ENCODE data around the gene UCHL5.

The UCHL5 gene

DNA sequence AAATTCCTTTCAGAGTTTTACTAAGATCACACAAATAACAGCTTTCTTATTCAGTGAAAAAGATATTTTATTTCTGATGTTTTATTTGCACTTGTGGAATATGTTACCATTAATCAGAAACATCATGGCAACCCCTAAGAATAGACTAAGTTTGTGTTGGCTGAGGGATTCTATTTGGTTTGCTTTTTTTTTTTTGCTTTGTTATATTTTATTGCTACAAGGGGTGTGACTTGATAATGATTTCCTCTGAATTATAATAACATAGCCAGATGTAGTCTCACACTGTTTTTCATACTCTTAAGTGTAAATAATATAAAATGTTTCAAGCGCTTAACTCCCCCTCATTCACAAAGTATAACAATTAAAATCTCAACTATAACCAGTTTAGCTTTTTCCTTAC, 26.1 kb upstream of the UCHL5 start:
- DNase-seq: no peak
- H3K27ac ChIP-seq: no peak overlapping the region
- in situ Hi-C loops (cut with HindIII; ENCODE audit: low pct_ligation_motif_present, low sequenced_read_pairs): no loop called here
- H3K27me3 ChIP-seq (replicated peaks): no peaks in the 10 kb centered on the region
- H3K4me3 ChIP-seq (ENCODE audit: low read depth, low read length): no peak overlapping the region
- H3K36me3 ChIP-seq (replicated peaks): peaks cover 23% of the 10 kb centered on the region
- TF ChIP-seq, protein P1, sequence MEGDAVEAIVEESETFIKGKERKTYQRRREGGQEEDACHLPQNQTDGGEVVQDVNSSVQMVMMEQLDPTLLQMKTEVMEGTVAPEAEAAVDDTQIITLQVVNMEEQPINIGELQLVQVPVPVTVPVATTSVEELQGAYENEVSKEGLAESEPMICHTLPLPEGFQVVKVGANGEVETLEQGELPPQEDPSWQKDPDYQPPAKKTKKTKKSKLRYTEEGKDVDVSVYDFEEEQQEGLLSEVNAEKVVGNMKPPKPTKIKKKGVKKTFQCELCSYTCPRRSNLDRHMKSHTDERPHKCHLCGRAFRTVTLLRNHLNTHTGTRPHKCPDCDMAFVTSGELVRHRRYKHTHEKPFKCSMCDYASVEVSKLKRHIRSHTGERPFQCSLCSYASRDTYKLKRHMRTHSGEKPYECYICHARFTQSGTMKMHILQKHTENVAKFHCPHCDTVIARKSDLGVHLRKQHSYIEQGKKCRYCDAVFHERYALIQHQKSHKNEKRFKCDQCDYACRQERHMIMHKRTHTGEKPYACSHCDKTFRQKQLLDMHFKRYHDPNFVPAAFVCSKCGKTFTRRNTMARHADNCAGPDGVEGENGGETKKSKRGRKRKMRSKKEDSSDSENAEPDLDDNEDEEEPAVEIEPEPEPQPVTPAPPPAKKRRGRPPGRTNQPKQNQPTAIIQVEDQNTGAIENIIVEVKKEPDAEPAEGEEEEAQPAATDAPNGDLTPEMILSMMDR (IDR thresholded peaks at IDR 0.05; ENCODE audit: low read depth, low read length, missing control alignments): no peak

DNA sequence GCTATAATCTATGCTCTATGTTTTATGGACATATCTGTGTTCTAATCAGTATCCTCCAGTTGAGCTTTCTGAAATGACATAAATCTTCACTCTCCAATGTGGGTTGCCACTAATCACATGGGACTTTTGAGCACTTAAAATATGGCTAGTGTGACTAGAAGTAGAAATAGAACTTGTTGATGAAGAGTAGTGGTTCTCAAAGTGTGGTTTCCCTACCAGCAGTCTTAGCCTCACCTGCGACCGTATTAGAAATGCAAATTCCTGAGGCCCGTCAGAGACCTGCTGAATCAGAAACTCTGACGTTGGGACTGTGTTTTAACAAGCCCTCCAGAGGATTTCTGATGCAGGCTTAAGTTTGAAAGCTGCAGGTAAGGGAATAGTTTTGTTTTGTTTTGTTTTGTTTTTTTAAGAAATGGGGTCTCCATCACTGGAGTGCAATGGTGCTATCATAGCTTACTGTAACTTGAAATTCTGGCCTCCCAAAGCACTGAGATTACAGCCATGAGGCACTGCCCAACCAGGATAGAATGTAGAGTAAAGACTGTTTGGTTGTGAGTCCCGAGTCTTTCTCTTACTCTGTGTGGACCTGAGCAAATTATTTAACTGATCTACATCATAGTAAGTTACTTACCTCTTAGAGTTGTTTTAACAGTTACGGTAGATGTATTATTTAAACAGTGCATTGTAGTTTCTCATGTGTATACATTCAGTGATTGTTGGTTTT, 24.4 kb upstream of the UCHL5 start:
- H3K27ac ChIP-seq: no peak overlapping the region
- H3K36me3 ChIP-seq (replicated peaks): peaks cover 34% of the 10 kb centered on the region
- TF ChIP-seq, protein P1 (IDR thresholded peaks at IDR 0.05; ENCODE audit: low read depth, low read length, missing control alignments): no peak
- in situ Hi-C loops (cut with HindIII; ENCODE audit: low pct_ligation_motif_present, low sequenced_read_pairs): no loop called here
- no peak for DNase-seq
- no peak overlapping the region for H3K4me3 ChIP-seq (ENCODE audit: low read depth, low read length)
- no peaks in the 10 kb centered on the region for H3K27me3 ChIP-seq (replicated peaks)

DNA sequence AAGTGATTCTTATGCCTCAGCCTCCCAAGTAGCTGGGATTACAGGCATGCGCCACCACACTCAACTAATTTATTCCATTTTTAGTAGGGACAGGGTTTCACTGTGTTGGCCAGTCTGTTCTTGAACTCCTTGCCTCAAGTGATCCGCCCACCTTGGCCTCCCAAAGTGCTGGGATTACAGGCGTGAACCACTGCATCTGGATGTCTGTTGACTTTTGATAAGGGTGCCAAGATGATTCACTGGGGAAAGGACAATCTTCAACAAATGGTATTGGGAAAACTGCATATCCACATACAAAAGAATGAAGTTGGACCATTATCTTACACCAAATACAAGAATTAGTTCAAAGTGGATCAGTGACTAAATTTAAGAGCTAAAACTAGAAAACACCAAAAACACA, 20.0 kb upstream of the UCHL5 start:
- in situ Hi-C loops (cut with HindIII; ENCODE audit: low pct_ligation_motif_present, low sequenced_read_pairs): no loop called here
- TF ChIP-seq, protein P1 (IDR thresholded peaks at IDR 0.05; ENCODE audit: low read depth, low read length, missing control alignments): no peak
- H3K27ac ChIP-seq: no peak overlapping the region
- peaks cover 43% of the 10 kb centered on the region for H3K36me3 ChIP-seq (replicated peaks)
- no peaks in the 10 kb centered on the region for H3K27me3 ChIP-seq (replicated peaks)
- peak; percentile 37 for DNase-seq
- no peak overlapping the region for H3K4me3 ChIP-seq (ENCODE audit: low read depth, low read length)

DNA sequence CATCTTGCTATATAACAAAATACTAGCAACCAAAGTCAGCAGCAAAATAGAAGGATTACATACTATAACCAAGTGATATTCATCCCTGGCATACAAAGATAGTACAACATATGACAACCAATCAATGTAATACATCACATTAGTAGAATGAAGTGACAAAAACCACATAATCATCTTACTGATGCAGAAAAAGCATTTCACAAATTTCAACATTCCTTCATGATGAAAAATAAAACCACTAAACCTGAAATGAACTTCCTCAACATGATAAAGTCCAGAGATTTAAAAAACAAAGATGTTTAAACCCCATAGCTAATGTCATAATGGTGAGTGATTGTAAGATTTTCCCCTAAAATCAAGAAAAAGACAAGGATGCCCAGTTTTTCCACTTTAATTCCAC, 18.8 kb upstream of the UCHL5 start:
- peaks cover 32% of the 10 kb centered on the region for H3K36me3 ChIP-seq (replicated peaks)
- DNase-seq: no peak
- H3K27ac ChIP-seq: peak overlapping the region; percentile 58

DNA sequence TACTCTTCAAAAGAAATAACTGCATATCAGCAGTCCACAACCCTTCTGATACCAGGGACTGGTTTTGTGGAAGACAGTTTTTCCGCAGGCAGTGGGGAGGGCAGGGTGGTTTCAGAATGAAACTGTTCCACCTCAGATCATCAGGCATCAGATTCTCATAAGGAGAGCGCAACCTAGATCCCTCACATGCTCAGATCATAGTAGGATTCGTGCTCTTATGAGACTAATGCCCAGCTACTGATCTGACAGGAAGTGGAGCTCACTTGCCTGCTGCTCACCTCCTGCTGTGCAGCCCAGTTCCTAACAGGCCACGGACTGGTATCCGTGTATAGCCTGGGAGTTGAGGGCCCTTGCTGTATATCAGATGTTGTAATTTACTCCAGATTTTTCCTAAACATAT, 11.8 kb upstream of the UCHL5 start:
- H3K4me3 ChIP-seq (ENCODE audit: low read depth, low read length): no peak overlapping the region
- TF ChIP-seq, protein P1 (IDR thresholded peaks at IDR 0.05; ENCODE audit: low read depth, low read length, missing control alignments): no peak
- in situ Hi-C loops (cut with HindIII; ENCODE audit: low pct_ligation_motif_present, low sequenced_read_pairs): no loop called here
- no peaks in the 10 kb centered on the region for H3K27me3 ChIP-seq (replicated peaks)
- peaks cover 8% of the 10 kb centered on the region for H3K36me3 ChIP-seq (replicated peaks)
- H3K27ac ChIP-seq: peak overlapping the region; percentile 28
- DNase-seq: peak; percentile 50

More for the DNA sequence above, 18.8 kb upstream of the UCHL5 start:
- in situ Hi-C loops (cut with HindIII; ENCODE audit: low pct_ligation_motif_present, low sequenced_read_pairs): no loop called here
- no peak overlapping the region for H3K4me3 ChIP-seq (ENCODE audit: low read depth, low read length)
- H3K27me3 ChIP-seq (replicated peaks): no peaks in the 10 kb centered on the region
- TF ChIP-seq, protein P1 (IDR thresholded peaks at IDR 0.05; ENCODE audit: low read depth, low read length, missing control alignments): no peak

DNA sequence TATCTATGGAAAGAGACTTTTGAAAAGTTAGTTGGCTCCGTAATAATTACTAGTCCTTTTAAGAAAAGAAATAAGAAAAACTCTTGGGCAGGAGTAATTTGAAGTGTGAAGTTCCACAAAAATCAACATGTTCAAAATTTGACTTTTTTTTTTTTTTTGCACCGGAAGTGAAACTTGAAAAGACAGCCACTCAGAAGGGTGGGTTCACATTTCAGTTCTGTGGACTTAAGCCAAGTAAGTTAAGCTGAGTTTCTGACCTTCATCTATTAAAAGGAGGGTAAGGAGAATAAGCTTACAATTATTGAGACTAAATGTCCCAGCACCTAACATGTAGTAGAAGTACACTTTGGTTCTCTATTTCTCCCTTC, 11.2 kb upstream of the UCHL5 start:
- no peak overlapping the region for H3K27ac ChIP-seq
- no peaks in the 10 kb centered on the region for H3K27me3 ChIP-seq (replicated peaks)
- H3K36me3 ChIP-seq (replicated peaks): peaks cover 8% of the 10 kb centered on the region
- DNase-seq: no peak
- in situ Hi-C loops (cut with HindIII; ENCODE audit: low pct_ligation_motif_present, low sequenced_read_pairs): no loop called here
- TF ChIP-seq, protein P1 (IDR thresholded peaks at IDR 0.05; ENCODE audit: low read depth, low read length, missing control alignments): no peak
- H3K4me3 ChIP-seq (ENCODE audit: low read depth, low read length): no peak overlapping the region

Measured in brain microvascular endothelial cell (primary cell).